Liver (tissue), 9 donors: ENCODE results near the gene DCAF4. TPM values are rescaled to one million over a fixed set of nuclear protein-coding genes. Genes with fewer than 3 reads are reported as not detected.

ENCODE experiments used
- DNase-seq: peaks from one replicate; pipeline ENCODE4 v3.0.0-alpha.2; 2017; ENCODE audit warnings: low spot score
- H3K27ac ChIP-seq, 2 donors: one replicate each; pipeline ENCODE4 v1.7.0; 2013; ENCODE audit warnings: inconsistent platforms in 2 of 2, low read length in 2 of 2, control low read depth in 1 of 2, low read depth in 1 of 2, mild to moderate bottlenecking in 1 of 2
- H3K27me3 ChIP-seq, 4 donors: one replicate each; pipeline versions ENCODE4 v1.6.1 to v1.7.0; 2013; ENCODE audit warnings: low read length in 3 of 4, inconsistent platforms in 1 of 4, mild to moderate bottlenecking in 1 of 4, moderate library complexity in 1 of 4; ENCODE audit not compliant: control insufficient read depth in 4 of 4, insufficient read depth in 4 of 4
- H3K36me3 ChIP-seq, 4 donors: one replicate each; pipeline versions ENCODE4 v1.6.1 to v1.7.0; 2013; ENCODE audit warnings: low read length in 3 of 4, mild to moderate bottlenecking in 3 of 4, low read depth in 1 of 4, moderate library complexity in 1 of 4; ENCODE audit not compliant: control insufficient read depth in 4 of 4, insufficient read depth in 3 of 4
- H3K4me1 ChIP-seq, 4 donors: one replicate each; pipeline versions ENCODE4 v1.6.1 to v1.7.0; 2013; ENCODE audit warnings: low read length in 3 of 4, mild to moderate bottlenecking in 3 of 4, moderate library complexity in 1 of 4; ENCODE audit not compliant: control insufficient read depth in 4 of 4, insufficient read depth in 4 of 4
- H3K4me3 ChIP-seq, 3 donors: one replicate each; pipeline versions ENCODE4 v1.6.1 to v1.7.0; 2013; ENCODE audit warnings: low read length in 3 of 3, control low read depth in 1 of 3, low read depth in 1 of 3, mild to moderate bottlenecking in 1 of 3
- H3K9ac ChIP-seq, 2 donors: one replicate each; pipeline ENCODE4 v1.7.0; 2013; ENCODE audit warnings: low read length in 2 of 2, mild to moderate bottlenecking in 2 of 2, moderate library complexity in 2 of 2, control low read depth in 1 of 2, low read depth in 1 of 2
- H3K9me3 ChIP-seq, 4 donors: one replicate each; pipeline versions ENCODE4 v1.6.1 to v1.7.0; 2013; ENCODE audit warnings: low read length in 3 of 4; ENCODE audit not compliant: control insufficient read depth in 4 of 4
- CTCF ChIP-seq: fragments of 150-350 bp; IDR thresholded peaks from 2 replicates; pipeline ENCODE4 v1.5.1; 2017; ENCODE audit warnings: improper control_type of control experiment, low read depth, low read length; ENCODE audit not compliant: missing input control
- FOXA1 ChIP-seq: IDR thresholded peaks from 2 replicates; pipeline ENCODE4 v1.6.1; 2016; ENCODE audit warnings: antibody characterized with exemption
- GABPA ChIP-seq, 2 donors: IDR thresholded peaks in 1 of 2; conservative IDR thresholded peaks in 1 of 2; 2 replicates each; pipeline ENCODE4 v1.6.1; 2016; ENCODE audit warnings: antibody characterized with exemption in 2 of 2, mild to moderate bottlenecking in 1 of 2, moderate library complexity in 1 of 2
- HNF4G ChIP-seq: IDR thresholded peaks from 2 replicates; pipeline ENCODE4 v1.6.1; 2016; ENCODE audit warnings: antibody characterized with exemption
- MAX ChIP-seq: IDR thresholded peaks from 2 replicates; pipeline ENCODE4 v1.6.1; 2016; ENCODE audit warnings: antibody characterized with exemption
- NR2F2 ChIP-seq: IDR thresholded peaks from 2 replicates; pipeline ENCODE4 v1.6.1; 2016; ENCODE audit warnings: antibody characterized with exemption
- REST ChIP-seq: IDR thresholded peaks from 2 replicates; pipeline ENCODE4 v1.6.1; 2016; ENCODE audit warnings: antibody characterized with exemption, mild to moderate bottlenecking
- RXRA ChIP-seq, 2 donors: IDR thresholded peaks; 2 replicates each; pipeline ENCODE4 v1.6.1; 2017 to 2018; ENCODE audit warnings: antibody characterized with exemption in 2 of 2, mild to moderate bottlenecking in 1 of 2
- TAF1 ChIP-seq: conservative IDR thresholded peaks from 2 replicates; pipeline ENCODE4 v1.6.1; 2016; ENCODE audit warnings: antibody characterized with exemption, mild to moderate bottlenecking
- WGBS: extraction: QIAGEN DNeasy Blood & Tissue Kit; methylation state at CpG from one replicate; pipeline ENCODE4 v1.1.7; 2013; 5-methylcytosine and 5-hydroxymethylcytosine counted together
- polyA plus RNA-seq, 2 donors: library from polyadenylated mRNA; stranded (reverse) in 1 of 2; unstranded in 1 of 2; fragments of 200-250 nt in 1 of 2; fragments of >200 nt in 1 of 2; fragmentation: Nextera tagmentation in 1 of 2; extraction: Ambion mirVana in 1 of 2; gene quantifications; one replicate each; pipeline versions ENCODE4 v1.2.1 to v1.2.3, GENCODE V29; 2013 to 2015
- total RNA-seq, 2 donors: library from RNA; depleted of rRNA; stranded (reverse); fragments of >200 nt; gene quantifications; one replicate each; pipeline ENCODE4 v1.2.3, GENCODE V29; 2014
- donor health status: healthy.
- donor health status: healthy.
- donor health status: healthy.
- donor health status: healthy.
- donor health status: healthy.

The DCAF4 gene
- total and polyA plus RNA-seq, 4 donors, result 3.5 to 11.0 (median 6.1) TPM

GRCh38 chr14:72917094-72917802, 9.0 kb upstream of the DCAF4 start:
- no peaks in the 10 kb centered on the region for H3K27me3 ChIP-seq
- no peaks in the 10 kb centered on the region for H3K4me1 ChIP-seq
- WGBS, result 74% methylated on average over 9 of the region's 9 CpGs
- no peaks in the 10 kb centered on the region for H3K36me3 ChIP-seq
- no peak overlapping the region for H3K4me3 ChIP-seq
- H3K9me3 ChIP-seq, result no peaks in the 10 kb centered on the region
- H3K9ac ChIP-seq, result no peak overlapping the region
- no peak overlapping the region for H3K27ac ChIP-seq
- no peak for DNase-seq
- TF ChIP-seq GABPA (IDR thresholded peaks at IDR 0.05 in 1 of 2, conservative IDR thresholded peaks at IDR 0.05 in 1 of 2) (no peak), TAF1 (no peak), RXRA (IDR thresholded peaks at IDR 0.05) (no peak)

DNA sequence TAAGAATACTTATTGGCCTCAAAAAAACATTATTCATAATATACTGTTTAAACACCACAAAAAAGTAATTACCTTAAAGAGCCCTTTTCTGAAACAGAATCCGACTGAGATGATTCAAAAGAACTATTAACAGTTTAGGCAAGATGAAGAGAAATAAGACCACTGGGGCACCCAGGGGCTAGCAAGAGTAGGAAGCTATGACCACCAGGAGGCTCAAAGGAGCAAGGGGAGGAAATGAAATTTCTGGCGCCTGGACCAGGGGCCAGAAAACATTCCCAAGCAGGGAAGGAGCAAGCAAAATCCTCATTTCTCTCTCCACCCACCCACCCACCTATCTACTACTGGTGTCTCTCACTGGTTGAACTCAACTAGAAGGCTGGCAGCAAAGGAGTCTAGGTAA, 6.3 kb upstream of the DCAF4 start:
- H3K9me3 ChIP-seq, result no peaks in the 10 kb centered on the region
- no peak for DNase-seq
- no peak overlapping the region for H3K4me3 ChIP-seq
- no peaks in the 10 kb centered on the region for H3K4me1 ChIP-seq
- H3K27ac ChIP-seq, result no peak overlapping the region
- TF ChIP-seq NR2F2 (no peak), TAF1 (no peak), FOXA1 (no peak), MAX (no peak), HNF4G (no peak), REST (no peak), GABPA (IDR thresholded peaks at IDR 0.05 in 1 of 2, conservative IDR thresholded peaks at IDR 0.05 in 1 of 2) (no peak), CTCF (no peak)
- 78% methylated on average over 2 of the region's 2 CpGs for WGBS
- no peaks in the 10 kb centered on the region for H3K36me3 ChIP-seq
- no peak overlapping the region for H3K9ac ChIP-seq
- no peaks in the 10 kb centered on the region for H3K27me3 ChIP-seq

GRCh38 chr14:72921396-72921795, 4.9 kb upstream of the DCAF4 start:
- Histone ChIP-seq H3K36me3 (no peaks in the 10 kb centered on the region), H3K4me1 (peaks cover 0 to 6% (median 3%) of the 10 kb centered on the region in 4 donors), H3K4me3 (no peak overlapping the region), H3K27ac (no peak overlapping the region), H3K9ac (no peak overlapping the region), H3K9me3 (no peaks in the 10 kb centered on the region), H3K27me3 (no peaks in the 10 kb centered on the region)
- TF ChIP-seq NR2F2 (no peak), RXRA (IDR thresholded peaks at IDR 0.05) (no peak)
- DNase-seq, result no peak
